Ishikawa (cell line): ENCODE results near the gene DACT2.

Experiments used
- CREB1 ChIP-seq: IDR thresholded peaks from 2 replicates; pipeline ENCODE4 v1.6.1; 2012; ENCODE audit warnings: low read depth
- EGR1 ChIP-seq: IDR thresholded peaks from 2 replicates; pipeline ENCODE4 v1.6.1; 2012
- EP300 ChIP-seq: IDR thresholded peaks from 2 replicates; pipeline ENCODE4 v1.6.1; 2012; ENCODE audit warnings: borderline replicate concordance
- FOXM1 ChIP-seq: IDR thresholded peaks from 2 replicates; pipeline ENCODE4 v1.6.1; 2012; ENCODE audit warnings: low read depth, borderline replicate concordance
- NFIC ChIP-seq: IDR thresholded peaks from 2 replicates; pipeline ENCODE4 v1.6.1; 2012
- RAD21 ChIP-seq: IDR thresholded peaks from 2 replicates; pipeline ENCODE4 v1.6.1; 2012; ENCODE audit warnings: low read depth
- TAF1 ChIP-seq: IDR thresholded peaks from 2 replicates; pipeline ENCODE4 v1.6.1; 2012; ENCODE audit warnings: low read depth, mild to moderate bottlenecking
- TCF12 ChIP-seq: IDR thresholded peaks from 2 replicates; pipeline ENCODE4 v1.6.1; 2012; ENCODE audit warnings: low read depth
- TEAD4 ChIP-seq: IDR thresholded peaks from 2 replicates; pipeline ENCODE4 v1.6.1; 2012
- YY1 ChIP-seq: IDR thresholded peaks from 2 replicates; pipeline ENCODE4 v1.6.1; 2012; ENCODE audit warnings: low read depth
- ZBTB7A ChIP-seq: IDR thresholded peaks from 2 replicates; pipeline ENCODE4 v1.6.1; 2012; ENCODE audit warnings: low read depth
- TF ChIP-seq, protein P1 (sequence below): IDR thresholded peaks from 2 replicates; pipeline ENCODE4 v1.6.1; 2012; ENCODE audit warnings: low read depth, mild to moderate bottlenecking
- TF ChIP-seq, protein P2 (sequence below): IDR thresholded peaks from 2 replicates; pipeline ENCODE4 v1.6.1; 2012
- TF ChIP-seq, protein P3 (sequence below): IDR thresholded peaks from 2 replicates; pipeline ENCODE4 v1.6.1; 2012

The DACT2 gene

DNA sequence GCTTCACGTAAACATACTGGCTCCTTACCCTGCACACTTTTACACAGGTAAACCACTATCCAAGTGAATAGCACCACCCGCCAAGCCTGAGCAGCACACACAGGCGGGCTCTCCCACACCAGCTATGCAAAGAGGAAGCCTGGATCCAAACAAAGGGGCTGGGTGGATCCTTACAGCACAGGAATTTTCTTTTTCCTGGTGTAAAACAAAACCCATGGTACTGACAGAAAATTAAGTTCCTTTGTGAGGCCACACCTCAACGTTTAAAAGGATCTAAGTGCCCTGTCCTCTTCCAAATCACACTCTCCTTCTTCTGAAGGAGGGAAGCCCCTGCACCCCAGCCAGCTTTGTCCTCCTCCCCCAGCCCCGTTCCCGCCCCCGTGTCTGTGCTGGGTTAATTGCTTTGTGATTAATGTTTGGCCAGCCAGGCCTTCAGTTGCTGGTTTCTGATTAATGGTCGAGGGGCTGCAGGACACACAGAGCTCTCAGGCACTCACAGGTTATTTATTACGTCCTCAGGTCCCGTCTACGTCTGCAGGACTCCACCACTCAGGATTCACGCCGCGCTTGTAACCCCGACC is 6.1 kb downstream of the DACT2 start:
- no peak for TF ChIP-seq TEAD4
- peak; percentile 15; the same call in 1 of the 2 replicates for TF ChIP-seq EGR1

DNA sequence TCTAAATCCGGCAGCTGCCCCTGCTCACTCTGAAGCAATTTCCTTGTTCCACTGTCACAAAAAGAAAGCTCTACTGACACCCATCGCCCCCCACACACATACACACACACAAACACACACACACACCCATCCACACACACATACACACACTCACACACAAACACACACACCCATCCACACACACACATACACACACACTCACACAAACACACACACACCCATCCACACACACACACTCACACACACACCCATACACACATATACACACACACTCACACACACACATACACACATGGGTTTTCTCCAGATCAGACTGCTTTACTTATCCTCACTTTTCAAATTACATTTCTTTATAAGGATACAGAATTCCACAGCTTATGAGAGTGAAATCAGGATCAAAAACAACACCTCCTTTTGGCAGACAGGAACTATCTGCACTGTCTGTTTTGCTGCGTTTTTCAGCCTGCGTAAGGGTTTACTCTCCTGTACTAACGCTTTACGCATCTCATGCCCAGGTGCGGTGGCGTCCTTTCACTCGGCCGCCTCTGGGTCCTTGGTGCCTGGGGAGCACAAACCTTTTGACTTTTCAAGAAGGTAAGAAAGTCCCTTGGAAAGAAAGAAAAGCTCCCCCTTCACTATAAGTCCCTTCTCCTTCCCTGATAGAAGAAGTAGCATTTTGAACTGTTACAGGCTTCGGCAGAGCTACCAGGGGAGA is 8.0 kb downstream of the DACT2 start:
- TF ChIP-seq EP300 (no peak), EGR1 (no peak), ZBTB7A (no peak), FOXM1 (no peak), NFIC (no peak)
- TF ChIP-seq, protein P1, sequence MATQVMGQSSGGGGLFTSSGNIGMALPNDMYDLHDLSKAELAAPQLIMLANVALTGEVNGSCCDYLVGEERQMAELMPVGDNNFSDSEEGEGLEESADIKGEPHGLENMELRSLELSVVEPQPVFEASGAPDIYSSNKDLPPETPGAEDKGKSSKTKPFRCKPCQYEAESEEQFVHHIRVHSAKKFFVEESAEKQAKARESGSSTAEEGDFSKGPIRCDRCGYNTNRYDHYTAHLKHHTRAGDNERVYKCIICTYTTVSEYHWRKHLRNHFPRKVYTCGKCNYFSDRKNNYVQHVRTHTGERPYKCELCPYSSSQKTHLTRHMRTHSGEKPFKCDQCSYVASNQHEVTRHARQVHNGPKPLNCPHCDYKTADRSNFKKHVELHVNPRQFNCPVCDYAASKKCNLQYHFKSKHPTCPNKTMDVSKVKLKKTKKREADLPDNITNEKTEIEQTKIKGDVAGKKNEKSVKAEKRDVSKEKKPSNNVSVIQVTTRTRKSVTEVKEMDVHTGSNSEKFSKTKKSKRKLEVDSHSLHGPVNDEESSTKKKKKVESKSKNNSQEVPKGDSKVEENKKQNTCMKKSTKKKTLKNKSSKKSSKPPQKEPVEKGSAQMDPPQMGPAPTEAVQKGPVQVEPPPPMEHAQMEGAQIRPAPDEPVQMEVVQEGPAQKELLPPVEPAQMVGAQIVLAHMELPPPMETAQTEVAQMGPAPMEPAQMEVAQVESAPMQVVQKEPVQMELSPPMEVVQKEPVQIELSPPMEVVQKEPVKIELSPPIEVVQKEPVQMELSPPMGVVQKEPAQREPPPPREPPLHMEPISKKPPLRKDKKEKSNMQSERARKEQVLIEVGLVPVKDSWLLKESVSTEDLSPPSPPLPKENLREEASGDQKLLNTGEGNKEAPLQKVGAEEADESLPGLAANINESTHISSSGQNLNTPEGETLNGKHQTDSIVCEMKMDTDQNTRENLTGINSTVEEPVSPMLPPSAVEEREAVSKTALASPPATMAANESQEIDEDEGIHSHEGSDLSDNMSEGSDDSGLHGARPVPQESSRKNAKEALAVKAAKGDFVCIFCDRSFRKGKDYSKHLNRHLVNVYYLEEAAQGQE = no peak
- TF ChIP-seq, protein P2, sequence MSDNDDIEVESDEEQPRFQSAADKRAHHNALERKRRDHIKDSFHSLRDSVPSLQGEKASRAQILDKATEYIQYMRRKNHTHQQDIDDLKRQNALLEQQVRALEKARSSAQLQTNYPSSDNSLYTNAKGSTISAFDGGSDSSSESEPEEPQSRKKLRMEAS = no peak

DNA sequence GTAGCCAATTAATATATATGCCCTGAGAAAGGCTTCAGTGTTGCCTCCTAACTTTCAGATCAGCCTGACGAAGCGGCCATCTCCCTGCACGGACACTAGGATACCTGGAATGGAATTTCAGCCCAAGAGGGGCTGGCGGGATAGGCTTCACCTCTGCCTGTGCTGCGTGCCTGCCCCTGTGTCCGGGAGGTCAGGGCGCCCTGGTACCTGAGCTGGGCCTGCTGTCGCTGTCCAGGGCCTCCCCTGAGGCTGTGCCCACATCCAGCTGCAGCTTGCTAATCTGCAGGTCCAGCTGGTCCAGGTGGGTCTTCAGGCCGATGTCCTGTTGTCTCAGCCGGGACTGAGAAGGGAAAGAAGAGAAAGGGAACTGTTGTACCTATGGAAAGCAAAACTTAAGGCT is 8.6 kb downstream of the DACT2 start:
- TF ChIP-seq, protein P1 = 0 out of 2 replicates have a peak, but pooled peaks have one; percentile 32
- no peak for TF ChIP-seq RAD21
- TF ChIP-seq, protein P3, sequence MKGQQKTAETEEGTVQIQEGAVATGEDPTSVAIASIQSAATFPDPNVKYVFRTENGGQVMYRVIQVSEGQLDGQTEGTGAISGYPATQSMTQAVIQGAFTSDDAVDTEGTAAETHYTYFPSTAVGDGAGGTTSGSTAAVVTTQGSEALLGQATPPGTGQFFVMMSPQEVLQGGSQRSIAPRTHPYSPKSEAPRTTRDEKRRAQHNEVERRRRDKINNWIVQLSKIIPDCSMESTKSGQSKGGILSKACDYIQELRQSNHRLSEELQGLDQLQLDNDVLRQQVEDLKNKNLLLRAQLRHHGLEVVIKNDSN = no peak

DNA sequence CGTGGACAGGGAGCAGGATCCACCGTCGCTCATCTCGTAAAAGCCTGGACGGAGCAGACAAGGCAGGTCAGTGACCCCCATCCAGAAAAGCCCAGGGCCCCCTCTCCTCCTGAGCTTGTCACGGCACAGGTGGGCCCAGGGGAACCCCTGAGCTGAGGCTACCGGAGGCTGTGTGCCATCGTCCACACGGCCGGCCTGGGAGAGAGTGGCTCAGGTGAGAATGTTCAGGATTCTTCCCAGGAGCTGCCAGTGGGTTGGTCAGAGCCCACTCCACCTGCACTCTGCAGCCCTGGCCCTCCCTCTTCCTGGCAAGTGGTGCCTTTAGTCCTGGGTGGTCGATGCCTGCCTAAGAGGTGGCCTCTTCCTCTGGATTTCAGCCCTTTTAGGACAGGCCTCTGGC is 9.2 kb downstream of the DACT2 start:
- TF ChIP-seq CREB1 = no peak
- no peak for TF ChIP-seq NFIC
- TF ChIP-seq EGR1 = no peak
- TF ChIP-seq TCF12 = no peak
- TF ChIP-seq TEAD4 = no peak
- TF ChIP-seq EP300 = no peak
- TF ChIP-seq, protein P1 = no peak
- TF ChIP-seq YY1 = no peak
- TF ChIP-seq ZBTB7A = no peak
- TF ChIP-seq, protein P2 = no peak
- no peak for TF ChIP-seq RAD21
- no peak for TF ChIP-seq FOXM1

DNA sequence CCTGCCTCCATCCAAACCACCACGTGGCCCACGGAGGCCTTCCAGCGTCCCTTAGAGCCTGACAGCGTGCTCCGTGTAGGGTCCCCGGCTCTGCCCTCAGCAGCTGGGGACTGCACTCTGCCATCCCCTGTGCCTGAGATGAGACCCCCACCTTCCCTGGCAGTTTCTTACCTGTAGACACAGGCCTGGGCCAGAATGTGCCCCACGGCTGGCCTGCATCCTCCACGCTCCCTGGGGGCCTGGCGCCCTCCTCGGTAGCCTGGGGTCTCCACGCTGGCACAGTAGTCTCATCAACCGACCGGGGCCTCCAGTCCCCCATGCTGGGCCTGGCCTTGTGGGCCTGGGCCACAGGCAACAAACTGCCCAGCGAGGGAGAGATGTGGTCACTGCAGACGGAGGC is 9.6 kb downstream of the DACT2 start:
- TF ChIP-seq ZBTB7A = no peak
- TF ChIP-seq EP300 = no peak
- no peak for TF ChIP-seq EGR1
- TF ChIP-seq TAF1 = no peak
- no peak for TF ChIP-seq FOXM1
- TF ChIP-seq RAD21 = no peak
- no peak for TF ChIP-seq TEAD4
- TF ChIP-seq TCF12 = no peak
- TF ChIP-seq, protein P1 = no peak
- TF ChIP-seq NFIC = no peak
- TF ChIP-seq, protein P3 = no peak
